Psoas muscle (tissue), 8 donors: Measurements from ENCODE around the gene CHST6. TPM values are rescaled to one million over a fixed set of nuclear protein-coding genes. Genes with fewer than 3 reads are reported as not detected.

ENCODE experiments used
- ATAC-seq, 4 donors: fragments of 200-7000 bp; cut with Tn5 transposase; one replicate each; pipeline ENCODE4 v1.9.1; 2020; ENCODE audit warnings: moderate library complexity in 3 of 4, mild to moderate bottlenecking in 2 of 4
- DNase-seq, 2 donors: peaks; one replicate each; pipeline ENCODE4 v3.0.0-alpha.2; 2020
- H3K27ac ChIP-seq: fragments of 200-600 bp; one replicate; pipeline ENCODE4 v1.8.0; 2022
- H3K27me3 ChIP-seq, 3 donors: fragments of 200-600 bp in 1 of 3; one replicate each; pipeline versions ENCODE4 v1.6.1 to v1.8.0; 2013 to 2022; ENCODE audit warnings: low read length in 2 of 3, mild to moderate bottlenecking in 2 of 3, moderate library complexity in 1 of 3; ENCODE audit not compliant: insufficient read depth in 3 of 3
- H3K36me3 ChIP-seq, 2 donors: fragments of 200-600 bp in 1 of 2; one replicate each; pipeline versions ENCODE4 v1.6.1 to v1.8.0; 2013 to 2022; ENCODE audit warnings: low read depth in 1 of 2, mild to moderate bottlenecking in 1 of 2, moderate library complexity in 1 of 2; ENCODE audit not compliant: insufficient read depth in 1 of 2
- H3K4me1 ChIP-seq: fragments of 200-600 bp; one replicate; pipeline ENCODE4 v1.8.0; 2022
- H3K4me3 ChIP-seq: fragments of 200-600 bp; one replicate; pipeline ENCODE4 v1.8.0; 2022; ENCODE audit warnings: mild to moderate bottlenecking
- H3K9me3 ChIP-seq: fragments of 200-600 bp; one replicate; pipeline ENCODE4 v1.8.0; 2022
- WGBS, 3 donors: extraction: QIAGEN DNeasy Blood & Tissue Kit; methylation state at CpG; one replicate each; pipeline versions ENCODE4 v1.1.6 to v1.1.7; 2013; 5-methylcytosine and 5-hydroxymethylcytosine counted together
- intact Hi-C, 2 donors: fragments of 100-400 bp; cut with DNase I; formaldehyde crosslinking; loops; one replicate each; pipeline versions ENCODE4 v1.11.0 to v1.14.2; 2022
- polyA plus RNA-seq, 3 donors: library from polyadenylated mRNA; stranded (reverse); fragments of 200-250 nt; gene quantifications; one replicate each; pipeline ENCODE4 v1.2.3, GENCODE V29; 2013
- total RNA-seq, 4 donors: library from RNA; stranded (reverse); fragmentation: NEBNext Ultra II Directional in 2 of 4; extraction: Animal tissue kit (Norgen Biotek cat#: 25700) in 2 of 4; gene quantifications; one replicate each; pipeline versions ENCODE4 v1.2.1 to v1.2.4, GENCODE V29; 2021 to 2023
- TF ChIP-seq, protein P1 (sequence below): fragments of 200-600 bp; IDR thresholded peaks from one replicate; pipeline ENCODE4 v1.8.0; 2022; ENCODE audit warnings: antibody characterized with exemption
- donor health status: healthy with polysubstance abuse.
- donor health status: DM: no; HTN: no; CAD: no; lungs with moderate emphysema.
- donor health status: Bipolar disorder and iron deficiency.
- donor health status: healthy.
- donor health status: DM: yes; HTN: yes; CAD: no.
- donor health status: DM: no; HTN: no; CAD: no.
- donor health status: DM: no; HTN: no; CAD: no.
- donor health status: DM: yes; HTN: yes; CAD: no.

Gene CHST6
- total and polyA plus RNA-seq, 7 donors = 0.01 to 5.8 (median 0.15) TPM

DNA sequence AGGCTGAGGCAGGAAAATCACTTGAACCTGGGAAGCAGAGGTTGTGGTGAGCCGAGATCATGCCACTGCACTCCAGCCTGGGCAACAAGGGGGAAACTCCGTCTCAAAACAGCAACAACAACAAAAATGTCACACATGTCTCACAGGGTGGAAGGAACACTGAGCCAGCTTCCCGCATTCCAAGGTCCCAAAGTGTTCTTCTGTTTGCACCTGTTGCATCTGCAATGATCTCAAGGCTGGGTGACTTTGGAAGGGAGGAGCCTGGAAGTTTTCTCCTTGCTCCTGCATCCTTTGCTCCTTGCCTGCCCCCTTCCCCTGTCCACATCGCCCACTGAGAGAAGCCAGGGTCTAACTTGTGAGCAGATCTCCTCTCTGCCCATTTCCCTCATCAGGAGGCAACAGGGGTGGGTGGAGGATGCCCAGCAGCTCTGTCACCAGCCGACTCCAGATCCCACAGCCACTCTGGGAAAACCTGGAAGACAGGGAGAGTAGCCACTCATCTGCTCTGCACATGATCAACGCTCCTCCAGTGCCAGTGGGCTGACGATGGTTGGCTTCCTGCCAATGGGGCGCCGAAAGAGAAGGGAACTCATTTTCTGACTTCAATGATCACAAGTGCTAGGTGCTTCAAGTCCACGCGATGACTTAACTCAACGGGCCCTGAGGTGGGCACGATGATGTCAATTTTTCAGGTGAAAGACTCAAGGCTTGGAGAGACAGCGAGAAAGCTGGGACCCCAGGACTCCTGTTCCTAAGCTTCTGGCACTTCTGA lies 12.6 kb downstream of the CHST6 start:
- Histone ChIP-seq H3K36me3 (no peaks in the 10 kb centered on the region), H3K27ac (no peak overlapping the region), H3K9me3 (no peaks in the 10 kb centered on the region), H3K27me3 (no peaks in the 10 kb centered on the region), H3K4me1 (peaks cover 4% of the 10 kb centered on the region), H3K4me3 (no peak overlapping the region)
- 69 to 80% (median 70%) methylated on average over 14 of the region's 14 CpGs for WGBS, 3 donors
- DNase-seq = no peak
- intact Hi-C loops = no loop called here
- ATAC-seq = peak in 2 of 4 donors; percentile 31 to 38
- TF ChIP-seq, protein P1, sequence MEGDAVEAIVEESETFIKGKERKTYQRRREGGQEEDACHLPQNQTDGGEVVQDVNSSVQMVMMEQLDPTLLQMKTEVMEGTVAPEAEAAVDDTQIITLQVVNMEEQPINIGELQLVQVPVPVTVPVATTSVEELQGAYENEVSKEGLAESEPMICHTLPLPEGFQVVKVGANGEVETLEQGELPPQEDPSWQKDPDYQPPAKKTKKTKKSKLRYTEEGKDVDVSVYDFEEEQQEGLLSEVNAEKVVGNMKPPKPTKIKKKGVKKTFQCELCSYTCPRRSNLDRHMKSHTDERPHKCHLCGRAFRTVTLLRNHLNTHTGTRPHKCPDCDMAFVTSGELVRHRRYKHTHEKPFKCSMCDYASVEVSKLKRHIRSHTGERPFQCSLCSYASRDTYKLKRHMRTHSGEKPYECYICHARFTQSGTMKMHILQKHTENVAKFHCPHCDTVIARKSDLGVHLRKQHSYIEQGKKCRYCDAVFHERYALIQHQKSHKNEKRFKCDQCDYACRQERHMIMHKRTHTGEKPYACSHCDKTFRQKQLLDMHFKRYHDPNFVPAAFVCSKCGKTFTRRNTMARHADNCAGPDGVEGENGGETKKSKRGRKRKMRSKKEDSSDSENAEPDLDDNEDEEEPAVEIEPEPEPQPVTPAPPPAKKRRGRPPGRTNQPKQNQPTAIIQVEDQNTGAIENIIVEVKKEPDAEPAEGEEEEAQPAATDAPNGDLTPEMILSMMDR = no peak

DNA sequence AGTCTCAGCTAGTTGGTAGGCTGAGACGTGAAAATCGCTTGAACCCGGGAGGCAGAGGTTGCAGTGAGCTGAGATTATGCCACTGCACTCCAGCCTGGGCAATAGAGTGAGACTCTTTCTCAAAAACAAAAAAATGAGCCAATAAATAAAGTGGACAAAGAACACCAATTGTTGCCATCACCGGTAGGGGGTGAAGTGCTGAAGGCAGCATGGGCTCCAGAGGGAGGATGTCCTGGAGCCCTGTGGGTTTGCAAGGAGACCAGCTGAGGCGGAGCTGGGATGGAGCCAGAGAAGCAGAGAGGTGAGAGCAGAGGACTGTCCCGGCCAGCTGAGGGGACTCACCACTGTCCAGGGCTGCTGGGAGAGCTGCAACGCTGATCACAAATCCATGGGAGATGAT lies 13.8 kb downstream of the CHST6 start:
- 81 to 89% (median 81%) methylated on average over 7 of the region's 7 CpGs for WGBS, 3 donors
- Histone ChIP-seq H3K36me3 (no peaks in the 10 kb centered on the region), H3K27ac (no peak overlapping the region), H3K4me1 (peaks cover 4% of the 10 kb centered on the region), H3K9me3 (no peaks in the 10 kb centered on the region), H3K27me3 (no peaks in the 10 kb centered on the region), H3K4me3 (no peak overlapping the region)
- TF ChIP-seq, protein P1 = no peak
- ATAC-seq = no peak
- DNase-seq = no peak
- intact Hi-C loops = no loop called here

DNA sequence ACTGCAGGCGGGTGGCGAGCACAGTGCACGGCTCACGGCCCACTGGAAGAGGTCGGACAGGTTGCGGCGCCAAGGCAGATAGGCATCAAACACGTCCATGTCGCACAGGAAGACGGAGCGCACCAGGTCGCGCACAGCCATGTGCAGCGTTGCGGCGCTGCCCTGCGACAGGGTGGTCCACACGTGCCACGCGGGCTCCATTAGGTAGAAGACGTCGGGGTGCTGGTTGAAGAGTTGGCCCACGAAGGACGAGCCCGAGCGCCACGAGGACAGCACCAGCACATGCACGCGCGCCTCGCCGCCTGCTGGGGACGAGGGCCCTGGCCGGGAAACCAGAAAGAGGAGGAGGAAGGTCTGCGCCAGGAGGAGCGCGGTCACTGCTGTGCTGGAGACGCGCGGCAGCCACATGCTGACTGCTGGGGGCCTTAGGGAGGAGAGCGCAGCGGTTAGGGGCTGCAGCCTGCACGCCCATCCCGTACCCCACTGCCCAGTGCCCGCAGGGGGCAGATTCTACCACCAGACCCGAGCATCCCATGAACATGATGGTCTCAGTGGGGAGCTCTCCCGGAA lies 15.7 kb downstream of the CHST6 start:
- H3K27me3 ChIP-seq = no peaks in the 10 kb centered on the region
- TF ChIP-seq, protein P1 = no peak
- ATAC-seq (no peak), DNase-seq (no peak)
- H3K36me3 ChIP-seq = no peaks in the 10 kb centered on the region
- no peaks in the 10 kb centered on the region for H3K9me3 ChIP-seq
- no peak overlapping the region for H3K27ac ChIP-seq
- intact Hi-C loops = no loop called here
- H3K4me1 ChIP-seq = peaks cover 4% of the 10 kb centered on the region
- no peak overlapping the region for H3K4me3 ChIP-seq
- 94 to 97% (median 95%) methylated on average over 46 to 47 of the region's 47 CpGs for WGBS, 3 donors

DNA sequence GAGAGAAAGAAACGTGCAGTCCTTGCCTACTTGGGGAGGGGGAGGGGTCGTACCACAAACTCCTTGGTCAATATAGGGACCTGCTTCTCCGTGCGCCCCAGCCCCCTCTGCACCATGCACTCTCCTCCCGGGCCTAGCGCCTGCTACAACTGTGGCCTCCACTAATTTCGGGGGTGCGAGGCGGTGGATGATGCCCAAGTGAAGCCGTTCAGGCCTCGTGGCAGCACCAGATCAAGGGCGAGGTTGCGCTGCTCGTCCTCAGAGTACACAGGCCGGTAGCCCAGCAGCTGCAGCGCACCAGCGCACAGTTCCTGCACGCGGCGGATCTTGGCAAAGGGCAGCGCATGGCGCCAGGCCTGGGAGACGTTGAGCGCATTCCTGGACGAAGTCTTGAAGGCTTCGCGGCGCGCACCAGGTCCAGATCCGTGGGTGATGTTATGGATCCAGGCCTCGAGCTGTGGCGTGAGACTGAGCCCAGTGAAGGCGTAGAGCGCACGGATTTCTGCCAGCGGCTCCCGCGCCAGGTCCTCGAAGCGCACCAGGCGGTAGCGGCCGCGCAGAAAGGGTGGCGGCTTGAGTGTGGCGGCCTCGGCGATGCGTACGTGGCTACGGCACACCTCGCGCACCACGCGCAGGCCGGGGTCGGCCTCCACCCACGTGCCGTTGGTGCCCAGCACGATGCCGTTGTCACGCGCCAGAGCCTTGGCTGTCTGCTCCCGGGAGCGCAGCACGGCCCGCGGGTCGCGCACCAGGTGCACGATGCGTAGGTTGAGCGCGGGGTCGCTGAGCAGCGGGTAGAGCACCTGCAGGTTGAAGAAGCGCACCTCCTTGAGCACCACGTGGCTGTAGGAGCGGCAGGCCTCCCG lies 16.5 kb downstream of the CHST6 start:
- H3K36me3 ChIP-seq = no peaks in the 10 kb centered on the region
- no peak overlapping the region for H3K27ac ChIP-seq
- H3K4me3 ChIP-seq = no peak overlapping the region
- DNase-seq (peak in 1 of 2 donors; percentile 53), ATAC-seq (no peak)
- intact Hi-C loops = no loop called here
- 95 to 96% (median 96%) methylated on average over 80 of the region's 80 CpGs for WGBS, 3 donors
- TF ChIP-seq, protein P1 = no peak
- peaks cover 3% of the 10 kb centered on the region for H3K4me1 ChIP-seq
- no peaks in the 10 kb centered on the region for H3K27me3 ChIP-seq
- H3K9me3 ChIP-seq = no peaks in the 10 kb centered on the region
